Measurements from ENCODE around the gene RPS16.

Gene RPS16

GRCh38 chr19:39405958-39406655 lies 29.6 kb downstream of the RPS16 start:
- DNase-seq, result no peak

GRCh38 chr19:39405261-39405957 lies 30.3 kb downstream of the RPS16 start:
- no peak for DNase-seq

- DNase-seq, result peak; percentile 93
These were observed 32.1 kb downstream of the RPS16 start for GRCh38 chr19:39403331-39404312.

- peak; percentile 91 for DNase-seq
These were observed 33.1 kb downstream of the RPS16 start for GRCh38 chr19:39402346-39403300.

GRCh38 chr19:39401549-39402345 lies 34.0 kb downstream of the RPS16 start:
- DNase-seq, result no peak

GRCh38 chr19:39401070-39401548 lies 34.6 kb downstream of the RPS16 start:
- no peak for DNase-seq

- no peak for DNase-seq
These were observed 35.7 kb downstream of the RPS16 start for GRCh38 chr19:39400061-39400460.

- DNase-seq, result no peak
These were observed 36.1 kb downstream of the RPS16 start for GRCh38 chr19:39399668-39400050.

GRCh38 chr19:39398297-39398864 lies 37.4 kb downstream of the RPS16 start:
- no peak for DNase-seq

GRCh38 chr19:39397360-39398296 lies 38.1 kb downstream of the RPS16 start:
- DNase-seq, result peak; percentile 81

GRCh38 chr19:39390751-39391437 lies 44.9 kb downstream of the RPS16 start, which contains the start of the genes MED29 and PAF1:
Gene MED29 (plus strand): TSS chr19:39391378. CDS start chr19:39391423, 45 bp downstream.
Gene PAF1 (minus strand): TSS chr19:39391106. CDS start chr19:39390864, 242 bp downstream.
- DNase-seq, result peak; percentile 100

GRCh38 chr19:39390451-39390750 lies 45.3 kb downstream of the RPS16 start:
- no peak for DNase-seq

- DNase-seq, result peak; percentile 27
These were observed 45.9 kb downstream of the RPS16 start for GRCh38 chr19:39389631-39390414.

- DNase-seq, result no peak
These were observed 47.1 kb downstream of the RPS16 start for GRCh38 chr19:39388657-39389056.

GRCh38 chr19:39386557-39386956 lies 49.2 kb downstream of the RPS16 start:
- no peak for DNase-seq

- DNase-seq, result no peak
These were observed 49.9 kb downstream of the RPS16 start for GRCh38 chr19:39385629-39386411.
